ACC112 (cell line): Measurements from ENCODE around the gene TICAM2.
A peak's percentile ranks its signal among the peaks of the same experiment; 100 is the strongest.

Source experiments
- H2AFZ ChIP-seq: fragments of 200-600 bp; sonication (generic); one replicate; pipeline ENCODE4 v1.6.0; 2017; ENCODE audit warnings: antibody characterized with exemption, low read length; ENCODE audit not compliant: unreplicated experiment
- H3K27ac ChIP-seq: fragments of 200-600 bp; sonication (generic); 2 replicates; pipeline ENCODE4 v1.5.1; 2014; ENCODE audit warnings: low read depth, mild to moderate bottlenecking, antibody characterized with exemption, low read length, moderate library complexity
- H3K27me3 ChIP-seq: fragments of 200-600 bp; sonication (generic); 2 replicates; pipeline ENCODE4 v1.6.1; 2014; ENCODE audit warnings: mild to moderate bottlenecking, antibody characterized with exemption, low read length, moderate library complexity, mixed read lengths; ENCODE audit not compliant: insufficient read depth
- H3K36me3 ChIP-seq: fragments of 200-600 bp; sonication (generic); 2 replicates; pipeline ENCODE4 v1.6.1; 2016; ENCODE audit warnings: mild to moderate bottlenecking, antibody characterized with exemption, low read length, moderate library complexity, mixed read lengths; ENCODE audit not compliant: insufficient read depth
- H3K4me1 ChIP-seq: fragments of 200-600 bp; sonication (generic); one replicate; pipeline ENCODE4 v1.6.1; 2016; ENCODE audit warnings: low read length, mixed read lengths; ENCODE audit not compliant: insufficient read depth, unreplicated experiment, control insufficient read depth
- H3K4me3 ChIP-seq: fragments of 200-600 bp; sonication (generic); 2 replicates; pipeline ENCODE4 v1.5.1; 2014; ENCODE audit warnings: mild to moderate bottlenecking, low read depth, low read length
- H3K79me2 ChIP-seq: fragments of 200-600 bp; sonication (generic); one replicate; pipeline ENCODE4 v1.6.0; 2016; ENCODE audit warnings: low read length; ENCODE audit not compliant: control insufficient read depth, unreplicated experiment, insufficient read depth

TICAM2 gene

GRCh38 chr5:115542086-115542485 is 60.2 kb downstream of the TICAM2 start:
- Histone ChIP-seq H3K4me1 (peaks cover 31% of the 10 kb centered on the region), H3K27me3 (no peaks in the 10 kb centered on the region), H3K79me2 (peaks cover 74% of the 10 kb centered on the region), H3K27ac (peak overlapping the region; percentile 82), H3K4me3 (peak overlapping the region; percentile 90), H3K36me3 (peaks cover 61% of the 10 kb centered on the region), H2AFZ (no peak overlapping the region)

- peaks cover 66% of the 10 kb centered on the region for H3K36me3 ChIP-seq
- H3K27me3 ChIP-seq, result no peaks in the 10 kb centered on the region
- H3K4me3 ChIP-seq, result peak overlapping the region; percentile 90
- no peak overlapping the region for H2AFZ ChIP-seq
- peaks cover 79% of the 10 kb centered on the region for H3K79me2 ChIP-seq
- peaks cover 36% of the 10 kb centered on the region for H3K4me1 ChIP-seq
- peak overlapping the region; percentile 82 for H3K27ac ChIP-seq
Measured at GRCh38 chr5:115541611-115542010, 60.7 kb downstream of the TICAM2 start.

GRCh38 chr5:115535479-115536035 is 66.7 kb downstream of the TICAM2 start:
- H3K36me3 ChIP-seq, result peaks cover 68% of the 10 kb centered on the region
- no peak overlapping the region for H2AFZ ChIP-seq
- 0 out of 2 replicates have a peak overlapping the region, but pooled peaks have one; percentile 26 for H3K4me3 ChIP-seq
- H3K27ac ChIP-seq, result no peak overlapping the region
- no peaks in the 10 kb centered on the region for H3K27me3 ChIP-seq
- H3K79me2 ChIP-seq, result peaks cover 97% of the 10 kb centered on the region
- H3K4me1 ChIP-seq, result peaks cover 89% of the 10 kb centered on the region

- Histone ChIP-seq H3K36me3 (peaks cover 47% of the 10 kb centered on the region), H3K27ac (0 out of 2 replicates have a peak overlapping the region, but pooled peaks have one; percentile 4), H3K27me3 (no peaks in the 10 kb centered on the region), H3K4me3 (no peak overlapping the region), H3K4me1 (peaks cover 69% of the 10 kb centered on the region), H3K79me2 (peaks cover 95% of the 10 kb centered on the region), H2AFZ (no peak overlapping the region)
Measured at GRCh38 chr5:115532517-115532916, 69.8 kb downstream of the TICAM2 start.

- peak overlapping the region; percentile 18; the same call in 1 of the 2 replicates for H3K4me3 ChIP-seq
- H3K27me3 ChIP-seq, result no peaks in the 10 kb centered on the region
- peak overlapping the region; percentile 23 for H3K27ac ChIP-seq
- peaks cover 43% of the 10 kb centered on the region for H3K36me3 ChIP-seq
- no peak overlapping the region for H2AFZ ChIP-seq
- H3K79me2 ChIP-seq, result peaks cover 95% of the 10 kb centered on the region
- H3K4me1 ChIP-seq, result peaks cover 64% of the 10 kb centered on the region
Measured at GRCh38 chr5:115531787-115532367, 70.4 kb downstream of the TICAM2 start.

GRCh38 chr5:115531380-115531779 is 70.9 kb downstream of the TICAM2 start:
- Histone ChIP-seq H3K4me1 (peaks cover 59% of the 10 kb centered on the region), H3K27ac (peak overlapping the region; percentile 23)

GRCh38 chr5:115530426-115530825 is 71.9 kb downstream of the TICAM2 start:
- Histone ChIP-seq H3K27ac (no peak overlapping the region), H3K79me2 (peaks cover 90% of the 10 kb centered on the region), H3K4me1 (peaks cover 51% of the 10 kb centered on the region), H3K4me3 (no peak overlapping the region), H3K27me3 (no peaks in the 10 kb centered on the region), H2AFZ (no peak overlapping the region), H3K36me3 (peaks cover 40% of the 10 kb centered on the region)

More at GRCh38 chr5:115531380-115531779, 70.9 kb downstream of the TICAM2 start:
- Histone ChIP-seq H2AFZ (no peak overlapping the region), H3K27me3 (no peaks in the 10 kb centered on the region), H3K36me3 (peaks cover 43% of the 10 kb centered on the region), H3K4me3 (peak overlapping the region; percentile 18; the same call in 1 of the 2 replicates), H3K79me2 (peaks cover 95% of the 10 kb centered on the region)
